OCI-LY1 (cell line): ENCODE data around the gene EFEMP2.

Experiments
- H2AFZ ChIP-seq: fragments of 200-600 bp; sonication (generic), shearing (Covaris generic); 2 replicates; pipeline ENCODE4 v1.6.0; 2014; ENCODE audit warnings: antibody characterized with exemption, mild to moderate bottlenecking, low read length
- H3F3A ChIP-seq: fragments of 200-600 bp; sonication (generic), shearing (Covaris generic); 2 replicates; pipeline ENCODE4 v1.6.0; 2014; ENCODE audit warnings: mild to moderate bottlenecking, antibody characterized with exemption, low read length, moderate library complexity; ENCODE audit not compliant: insufficient read depth
- H3K27ac ChIP-seq: fragments of 200-600 bp; sonication (generic); 2 replicates; pipeline ENCODE4 v1.5.1; 2014; ENCODE audit warnings: low read length, mixed run types, mild to moderate bottlenecking, low read depth; ENCODE audit not compliant: poor library complexity, severe bottlenecking
- H3K27me3 ChIP-seq: fragments of 200-600 bp; sonication (generic); 2 replicates; pipeline ENCODE4 v1.6.0; 2014; ENCODE audit warnings: antibody characterized with exemption, mild to moderate bottlenecking, low read length, moderate library complexity; ENCODE audit not compliant: insufficient read depth
- H3K36me3 ChIP-seq: fragments of 200-600 bp; sonication (generic); 2 replicates; pipeline ENCODE4 v1.6.1; 2014; ENCODE audit warnings: mild to moderate bottlenecking, antibody characterized with exemption, low read length, moderate library complexity, mixed read lengths; ENCODE audit not compliant: insufficient read depth
- H3K4me1 ChIP-seq: fragments of 200-600 bp; sonication (generic); 2 replicates; pipeline ENCODE4 v1.5.1; 2014; ENCODE audit warnings: mild to moderate bottlenecking, low read length, moderate library complexity; ENCODE audit not compliant: insufficient read depth, severe bottlenecking
- H3K4me2 ChIP-seq: fragments of 200-600 bp; sonication (generic), shearing (Covaris generic); 2 replicates; pipeline ENCODE4 v1.6.1; 2014; ENCODE audit warnings: low read length
- H3K4me3 ChIP-seq: fragments of 200-600 bp; sonication (generic); 2 replicates; pipeline ENCODE4 v1.5.1; 2014; ENCODE audit warnings: low read length, low read depth, mild to moderate bottlenecking, mixed read lengths; ENCODE audit not compliant: poor library complexity, severe bottlenecking
- H3K79me2 ChIP-seq: fragments of 200-600 bp; shearing (Covaris generic); 2 replicates; pipeline ENCODE4 v1.6.1; 2016; ENCODE audit warnings: mixed run types, low read length, mixed read lengths; ENCODE audit not compliant: insufficient read depth
- H3K9ac ChIP-seq: fragments of 200-600 bp; sonication (generic), shearing (Covaris generic); 2 replicates; pipeline ENCODE4 v1.6.1; 2014; ENCODE audit warnings: mild to moderate bottlenecking, low read length, mixed read lengths
- H3K9me2 ChIP-seq: fragments of 200-600 bp; sonication (generic), shearing (Covaris generic); 2 replicates; pipeline ENCODE4 v1.6.1; 2014; ENCODE audit warnings: low read depth, mild to moderate bottlenecking, low read length, mixed read lengths
- H3K9me3 ChIP-seq: fragments of 200-600 bp; shearing (Covaris generic); 2 replicates; pipeline ENCODE4 v1.6.1; 2014; ENCODE audit warnings: low read length, mixed read lengths
- H4K20me1 ChIP-seq: fragments of 200-600 bp; sonication (generic), shearing (Covaris generic); 2 replicates; pipeline ENCODE4 v1.6.0; 2016; ENCODE audit warnings: mild to moderate bottlenecking, low read length; ENCODE audit not compliant: insufficient read depth
- CTCF ChIP-seq: fragments of 200-600 bp; sonication (generic), shearing (Covaris generic); IDR thresholded peaks from 2 replicates; pipeline ENCODE4 v1.5.1; 2017; ENCODE audit warnings: mild to moderate bottlenecking, antibody characterized with exemption, low read length, moderate library complexity, mixed read lengths
- EZH2 ChIP-seq: fragments of 200-600 bp; sonication (generic), shearing (Covaris generic); IDR thresholded peaks from 2 replicates; pipeline ENCODE4 v1.8.0; 2017; ENCODE audit warnings: borderline replicate concordance, mixed run types, mild to moderate bottlenecking, antibody characterized with exemption, low read length, moderate library complexity, mixed read lengths

The EFEMP2 gene

GRCh38 chr11:65857500-65857852, 15.1 kb downstream of the EFEMP2 start:
- Histone ChIP-seq H3K27ac (peak overlapping the region; percentile 77), H3K36me3 (peaks cover 64% of the 10 kb centered on the region)

GRCh38 chr11:65856689-65857499, 15.7 kb downstream of the EFEMP2 start:
- Histone ChIP-seq H3K4me3 (peak overlapping the region; percentile 99), H3K9me3 (no peaks in the 10 kb centered on the region), H2AFZ (no peak overlapping the region), H3K27me3 (no peaks in the 10 kb centered on the region), H3K4me1 (peaks cover 30% of the 10 kb centered on the region), H3K4me2 (peak overlapping the region; percentile 97), H4K20me1 (peaks cover 5% of the 10 kb centered on the region; the same call in 1 of the 2 replicates), H3K36me3 (peaks cover 64% of the 10 kb centered on the region), H3K27ac (peak overlapping the region; percentile 77), H3K9ac (peak overlapping the region; percentile 99), H3F3A (0 out of 2 replicates have a peak, but pooled peaks cover 5% of the 10 kb centered on the region), H3K79me2 (peaks cover 23% of the 10 kb centered on the region), H3K9me2 (no peaks in the 10 kb centered on the region)
- TF ChIP-seq EZH2, result no peak
- no peak for TF ChIP-seq CTCF

More at GRCh38 chr11:65857500-65857852, 15.1 kb downstream of the EFEMP2 start:
- Histone ChIP-seq H3F3A (0 out of 2 replicates have a peak, but pooled peaks cover 5% of the 10 kb centered on the region), H3K9ac (peak overlapping the region; percentile 99), H3K4me1 (peaks cover 32% of the 10 kb centered on the region), H3K4me2 (peak overlapping the region; percentile 97), H3K27me3 (no peaks in the 10 kb centered on the region), H2AFZ (no peak overlapping the region), H3K9me3 (no peaks in the 10 kb centered on the region), H3K9me2 (no peaks in the 10 kb centered on the region), H3K4me3 (peak overlapping the region; percentile 99), H3K79me2 (peaks cover 23% of the 10 kb centered on the region), H4K20me1 (peaks cover 5% of the 10 kb centered on the region; the same call in 1 of the 2 replicates)
- TF ChIP-seq EZH2, result no peak
- no peak for TF ChIP-seq CTCF

- Histone ChIP-seq H2AFZ (no peak overlapping the region), H3K4me2 (peak overlapping the region; percentile 97), H3F3A (0 out of 2 replicates have a peak, but pooled peaks cover 5% of the 10 kb centered on the region), H4K20me1 (peaks cover 5% of the 10 kb centered on the region; the same call in 1 of the 2 replicates), H3K9ac (no peak overlapping the region; the same call in 1 of the 2 replicates), H3K9me2 (no peaks in the 10 kb centered on the region), H3K4me3 (peak overlapping the region; percentile 99), H3K9me3 (no peaks in the 10 kb centered on the region), H3K4me1 (peaks cover 20% of the 10 kb centered on the region), H3K27ac (no peak overlapping the region), H3K27me3 (no peaks in the 10 kb centered on the region), H3K36me3 (peaks cover 66% of the 10 kb centered on the region), H3K79me2 (peaks cover 18% of the 10 kb centered on the region)
- TF ChIP-seq EZH2 (no peak), CTCF (no peak)
Observed at GRCh38 chr11:65855927-65856363, 16.7 kb downstream of the EFEMP2 start.
